ENCODE data around the gene GRK5. TPM values are rescaled to one million over a fixed set of nuclear protein-coding genes. Genes with fewer than 3 reads are reported as not detected.

The GRK5 gene
- total RNA-seq, 1 experiment from 2014 or later: 29.0 TPM

DNA sequence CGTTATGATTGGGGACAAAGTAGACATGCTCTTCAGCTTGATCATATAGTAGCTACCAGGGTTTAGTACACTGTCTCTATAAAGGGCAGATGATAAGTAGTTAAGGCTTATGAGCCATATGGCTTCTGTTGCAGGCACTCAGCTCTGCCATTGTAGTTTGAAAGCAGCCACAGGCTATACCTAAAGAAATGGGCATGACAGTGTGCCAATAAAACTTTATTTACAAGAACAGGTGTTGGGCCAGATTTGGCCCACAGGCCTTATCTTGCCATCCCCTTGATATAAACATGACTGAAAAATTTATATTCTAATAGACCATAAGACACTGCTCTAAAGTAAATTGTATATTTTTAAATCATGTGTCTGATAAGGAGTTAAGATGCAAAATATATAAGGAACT, 36.6 kb downstream of the GRK5 start:
- ChIA-PET CTCF (interaction anchor here (0.5 to 0.6 kb wide), 4 partner anchors 19 to 246 kb away, joined by 3 to 7 read pairs (median 5); no protein-coding TSS in a partner anchor), POLR2A (no interaction called here)
- H3K9me3 ChIP-seq (ENCODE audit: control insufficient read depth, insufficient read depth, low read depth, low read length): no peaks in the 10 kb centered on the region
- no peak overlapping the region for H3K4me3 ChIP-seq (ENCODE audit: low read depth in 2 of 2, low read length in 2 of 2)
- in situ Hi-C loops (cut with HindIII; ENCODE audit: low pct_unique_long_range_greater_than_20kb, low sequenced_read_pairs): no loop called here
- ATAC-seq (no peak), DNase-seq (ENCODE audit: low read depth, low spot score) (no peak)
- intact Hi-C loops (cut with micrococcal nuclease; ENCODE audit: unreplicated experiment): no loop called here
- BruUV-seq (replicated peaks): no TSS peak
- no peaks in the 10 kb centered on the region for H3K36me3 ChIP-seq (ENCODE audit: control insufficient read depth, insufficient read depth, low read length)
- no peaks in the 10 kb centered on the region for H3K27me3 ChIP-seq (ENCODE audit: control insufficient read depth, insufficient read depth, low read length)
- peak overlapping the region; percentile 44; the same call in 1 of the 2 replicates for H3K27ac ChIP-seq (ENCODE audit: low read length)
- TF ChIP-seq, protein P1, sequence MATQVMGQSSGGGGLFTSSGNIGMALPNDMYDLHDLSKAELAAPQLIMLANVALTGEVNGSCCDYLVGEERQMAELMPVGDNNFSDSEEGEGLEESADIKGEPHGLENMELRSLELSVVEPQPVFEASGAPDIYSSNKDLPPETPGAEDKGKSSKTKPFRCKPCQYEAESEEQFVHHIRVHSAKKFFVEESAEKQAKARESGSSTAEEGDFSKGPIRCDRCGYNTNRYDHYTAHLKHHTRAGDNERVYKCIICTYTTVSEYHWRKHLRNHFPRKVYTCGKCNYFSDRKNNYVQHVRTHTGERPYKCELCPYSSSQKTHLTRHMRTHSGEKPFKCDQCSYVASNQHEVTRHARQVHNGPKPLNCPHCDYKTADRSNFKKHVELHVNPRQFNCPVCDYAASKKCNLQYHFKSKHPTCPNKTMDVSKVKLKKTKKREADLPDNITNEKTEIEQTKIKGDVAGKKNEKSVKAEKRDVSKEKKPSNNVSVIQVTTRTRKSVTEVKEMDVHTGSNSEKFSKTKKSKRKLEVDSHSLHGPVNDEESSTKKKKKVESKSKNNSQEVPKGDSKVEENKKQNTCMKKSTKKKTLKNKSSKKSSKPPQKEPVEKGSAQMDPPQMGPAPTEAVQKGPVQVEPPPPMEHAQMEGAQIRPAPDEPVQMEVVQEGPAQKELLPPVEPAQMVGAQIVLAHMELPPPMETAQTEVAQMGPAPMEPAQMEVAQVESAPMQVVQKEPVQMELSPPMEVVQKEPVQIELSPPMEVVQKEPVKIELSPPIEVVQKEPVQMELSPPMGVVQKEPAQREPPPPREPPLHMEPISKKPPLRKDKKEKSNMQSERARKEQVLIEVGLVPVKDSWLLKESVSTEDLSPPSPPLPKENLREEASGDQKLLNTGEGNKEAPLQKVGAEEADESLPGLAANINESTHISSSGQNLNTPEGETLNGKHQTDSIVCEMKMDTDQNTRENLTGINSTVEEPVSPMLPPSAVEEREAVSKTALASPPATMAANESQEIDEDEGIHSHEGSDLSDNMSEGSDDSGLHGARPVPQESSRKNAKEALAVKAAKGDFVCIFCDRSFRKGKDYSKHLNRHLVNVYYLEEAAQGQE (IDR thresholded peaks at IDR 0.05; ENCODE audit: insufficient read depth in 1 of 2, low read depth in 2 of 2, low read length in 1 of 2): no peak
- TF ChIP-seq TCF7L2 (IDR thresholded peaks at IDR 0.05; ENCODE audit: low read depth, low read length) (no peak), SIN3A (IDR thresholded peaks at IDR 0.05; ENCODE audit: borderline replicate concordance, insufficient read depth, low read depth, low read length) (no peak)
- TF ChIP-seq, protein P2, sequence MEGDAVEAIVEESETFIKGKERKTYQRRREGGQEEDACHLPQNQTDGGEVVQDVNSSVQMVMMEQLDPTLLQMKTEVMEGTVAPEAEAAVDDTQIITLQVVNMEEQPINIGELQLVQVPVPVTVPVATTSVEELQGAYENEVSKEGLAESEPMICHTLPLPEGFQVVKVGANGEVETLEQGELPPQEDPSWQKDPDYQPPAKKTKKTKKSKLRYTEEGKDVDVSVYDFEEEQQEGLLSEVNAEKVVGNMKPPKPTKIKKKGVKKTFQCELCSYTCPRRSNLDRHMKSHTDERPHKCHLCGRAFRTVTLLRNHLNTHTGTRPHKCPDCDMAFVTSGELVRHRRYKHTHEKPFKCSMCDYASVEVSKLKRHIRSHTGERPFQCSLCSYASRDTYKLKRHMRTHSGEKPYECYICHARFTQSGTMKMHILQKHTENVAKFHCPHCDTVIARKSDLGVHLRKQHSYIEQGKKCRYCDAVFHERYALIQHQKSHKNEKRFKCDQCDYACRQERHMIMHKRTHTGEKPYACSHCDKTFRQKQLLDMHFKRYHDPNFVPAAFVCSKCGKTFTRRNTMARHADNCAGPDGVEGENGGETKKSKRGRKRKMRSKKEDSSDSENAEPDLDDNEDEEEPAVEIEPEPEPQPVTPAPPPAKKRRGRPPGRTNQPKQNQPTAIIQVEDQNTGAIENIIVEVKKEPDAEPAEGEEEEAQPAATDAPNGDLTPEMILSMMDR (IDR thresholded peaks at IDR 0.05): no peak
- H3K4me1 ChIP-seq (ENCODE audit: control insufficient read depth, insufficient read depth, low read length): peaks cover 37% of the 10 kb centered on the region

GRCh38 chr10:119245272-119245671, 37.9 kb downstream of the GRK5 start:
- no TSS peak for BruUV-seq (replicated peaks)
- H3K27ac ChIP-seq (ENCODE audit: low read length): peak overlapping the region; percentile 27
- in situ Hi-C loops (cut with HindIII; ENCODE audit: low pct_unique_long_range_greater_than_20kb, low sequenced_read_pairs) (no loop called here), intact Hi-C loops (cut with micrococcal nuclease; ENCODE audit: unreplicated experiment) (no loop called here)
- ChIA-PET CTCF (interaction anchor here (0.7 kb wide), 1 partner anchor 147 kb away, joined by 3 read pairs; no protein-coding TSS in a partner anchor), POLR2A (no interaction called here)
- TF ChIP-seq, protein P1 (IDR thresholded peaks at IDR 0.05; ENCODE audit: insufficient read depth in 1 of 2, low read depth in 2 of 2, low read length in 1 of 2): no peak
- no peak for TF ChIP-seq TCF7L2 (IDR thresholded peaks at IDR 0.05; ENCODE audit: low read depth, low read length)
- TF ChIP-seq, protein P2 (IDR thresholded peaks at IDR 0.05): no peak
- TF ChIP-seq SIN3A (IDR thresholded peaks at IDR 0.05; ENCODE audit: borderline replicate concordance, insufficient read depth, low read depth, low read length): no peak
- no peak for TF ChIP-seq POLR2AphosphoS5 (IDR thresholded peaks at IDR 0.05; ENCODE audit: low read depth, low read length)
- H3K27me3 ChIP-seq (ENCODE audit: control insufficient read depth, insufficient read depth, low read length): no peaks in the 10 kb centered on the region
- ATAC-seq (no peak), DNase-seq (ENCODE audit: low read depth, low spot score) (no peak)
- no peak overlapping the region for H3K4me3 ChIP-seq (ENCODE audit: low read depth in 2 of 2, low read length in 2 of 2)
- no peaks in the 10 kb centered on the region for H3K36me3 ChIP-seq (ENCODE audit: control insufficient read depth, insufficient read depth, low read length)
- no peaks in the 10 kb centered on the region for H3K9me3 ChIP-seq (ENCODE audit: control insufficient read depth, insufficient read depth, low read depth, low read length)
- H3K4me1 ChIP-seq (ENCODE audit: control insufficient read depth, insufficient read depth, low read length): peaks cover 44% of the 10 kb centered on the region

Measured in Panc1 (cell line).